GM21737 (cell line): ENCODE measurements around the gene TRMT61A.

Experiments used
- ATAC-seq: cut with Tn5 transposase; IDR thresholded peaks from one replicate; pipeline ENCODE4 v1.9.1; 2021; ENCODE audit warnings: mild to moderate bottlenecking, moderate library complexity; ENCODE audit not compliant: unreplicated experiment

TRMT61A gene

GRCh38 chr14:103561381-103562178 is 32.6 kb downstream of the TRMT61A start:
- peak; percentile 22 for ATAC-seq

GRCh38 chr14:103562179-103562428 is 33.1 kb downstream of the TRMT61A start:
- ATAC-seq, result no peak

GRCh38 chr14:103562429-103563225 is 33.6 kb downstream of the TRMT61A start, which contains the start of the genes BAG5 and COA8:
Gene BAG5 (minus strand): TSS chr14:103562657. CDS start chr14:103561164, 1,493 bp downstream.
Gene COA8 (plus strand): TSS chr14:103562960. CDS start chr14:103563002, 42 bp downstream.
- peak; percentile 65 for ATAC-seq

- ATAC-seq, result no peak
Measured at GRCh38 chr14:103563226-103563620, 34.2 kb downstream of the TRMT61A start.

GRCh38 chr14:103563844-103564505 is 35.0 kb downstream of the TRMT61A start:
- no peak for ATAC-seq

GRCh38 chr14:103568952-103569351 is 40.0 kb downstream of the TRMT61A start:
- ATAC-seq, result no peak

GRCh38 chr14:103569408-103569807 is 40.4 kb downstream of the TRMT61A start:
- no peak for ATAC-seq

GRCh38 chr14:103574104-103574503 is 45.1 kb downstream of the TRMT61A start:
- no peak for ATAC-seq

- no peak for ATAC-seq
Measured at GRCh38 chr14:103574707-103575285, 45.8 kb downstream of the TRMT61A start.

GRCh38 chr14:103576371-103577024 is 47.5 kb downstream of the TRMT61A start:
- no peak for ATAC-seq

- ATAC-seq, result no peak
Measured at GRCh38 chr14:103578401-103579075, 49.5 kb downstream of the TRMT61A start.

GRCh38 chr14:103581206-103581605 is 52.2 kb downstream of the TRMT61A start:
- no peak for ATAC-seq

- ATAC-seq, result no peak
Measured at GRCh38 chr14:103581954-103582703, 53.1 kb downstream of the TRMT61A start.

- no peak for ATAC-seq
Measured at GRCh38 chr14:103584326-103584915, 55.4 kb downstream of the TRMT61A start.
